Measurements from ENCODE around the gene RTN4R. TPM values are rescaled to one million over a fixed set of nuclear protein-coding genes. Genes with fewer than 3 reads are reported as not detected.
A peak's percentile ranks its signal among the peaks of the same experiment; 100 is the strongest.

Gene RTN4R
- total and polyA plus RNA-seq, 2 of the 8 experiments (the other 6 are each of a cell fraction or from before 2014, with no cell fraction given): 21.8 to 41.3 TPM

DNA sequence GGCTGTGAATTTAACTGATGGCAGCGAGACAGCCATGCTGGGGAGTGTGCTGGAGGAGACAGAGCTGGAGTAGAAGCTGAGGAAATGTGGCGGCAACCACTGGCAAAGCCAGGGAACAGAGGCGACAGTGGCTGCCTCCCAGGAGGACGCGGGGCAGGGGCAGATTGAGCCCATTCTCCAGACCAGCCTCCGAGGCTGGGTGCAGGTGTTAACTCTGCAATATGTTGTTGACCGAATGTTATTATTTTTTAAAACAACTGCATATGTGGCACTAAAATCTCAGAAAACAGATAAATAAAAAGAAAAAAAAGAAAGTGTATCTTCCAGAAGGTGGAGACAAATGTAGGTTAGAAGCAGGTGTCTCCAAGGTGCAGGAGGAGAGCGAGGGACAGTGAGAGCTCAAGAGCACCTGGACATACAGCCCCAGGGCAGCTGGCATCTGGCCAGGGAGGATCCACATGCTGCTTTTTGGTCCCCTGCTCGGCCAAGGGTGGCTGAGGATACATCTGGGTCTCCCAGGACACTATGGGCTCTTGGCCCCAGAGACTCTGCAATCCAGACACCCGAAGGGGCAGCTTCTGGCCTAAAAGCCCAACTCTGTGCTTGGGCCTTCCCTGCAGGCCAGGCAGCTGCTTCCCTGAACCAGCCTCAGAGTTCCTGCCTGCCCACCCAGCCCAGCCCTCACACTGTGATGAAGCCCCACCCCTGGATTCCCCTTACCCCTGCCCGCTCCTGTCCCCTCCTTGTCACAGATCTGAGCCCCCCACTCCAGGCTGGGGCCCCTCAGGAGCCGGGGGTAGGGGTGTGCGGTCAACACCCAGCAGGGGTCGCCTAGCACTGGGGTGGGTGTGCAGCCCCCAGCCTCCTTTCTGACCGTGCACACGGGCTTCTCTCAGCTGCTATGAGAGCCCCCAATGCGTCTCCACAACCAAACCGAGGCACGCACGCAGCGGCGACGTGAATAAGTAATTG, 12.9 kb downstream of the RTN4R start:
- POLR2A ChIA-PET (ENCODE audit: partially characterized antibody): interaction anchor here (1.1 kb wide), 1 partner anchor 8 kb away, joined by 4 read pairs; no protein-coding TSS in a partner anchor
- Histone ChIP-seq H2AFZ (ENCODE audit: low read length) (no peak overlapping the region), H3K79me1 (ENCODE audit: low read depth, low read length) (peaks cover 2% of the 10 kb centered on the region), H3K4ac (replicated peaks; ENCODE audit: insufficient read length, low read depth, low read length) (no peak overlapping the region), H3K4me1 (replicated peaks in 1 of 4; ENCODE audit: control insufficient read depth in 3 of 4, insufficient read depth in 4 of 4, low read length in 3 of 4) (no peaks in the 10 kb centered on the region), H3K79me2 (ENCODE audit: control insufficient read depth in 1 of 2, insufficient read depth in 2 of 2, low read length in 2 of 2) (peaks cover 0 to 11% of the 10 kb centered on the region in 2 experiments; a peak in 3 of 4 replicates), H3K23ac (ENCODE audit: insufficient read length) (no peak overlapping the region), H3K56ac (replicated peaks; ENCODE audit: insufficient read length, low read depth, low read length) (no peak overlapping the region), H3K18ac (ENCODE audit: extremely low read depth, low read length) (no peak overlapping the region), H4K20me1 (replicated peaks in 1 of 2; ENCODE audit: control insufficient read depth in 1 of 2, insufficient read depth in 2 of 2, low read length in 2 of 2) (peaks cover 7 to 22% of the 10 kb centered on the region in 2 experiments), H2BK20ac (ENCODE audit: low read length) (no peak overlapping the region), H3K27ac (ENCODE audit: low read depth, low read length) (no peak overlapping the region), H4K91ac (replicated peaks; ENCODE audit: insufficient read length, low read length) (no peak overlapping the region), H3K23me2 (ENCODE audit: low read depth, low read length) (peaks cover 8% of the 10 kb centered on the region; the same call in 1 of the 2 replicates), H3K4me3 (ENCODE audit: extremely low read depth in 1 of 4, insufficient read depth in 2 of 4, low read depth in 3 of 4, low read length in 4 of 4) (no peak overlapping the region), H2BK120ac (replicated peaks; ENCODE audit: low read depth, low read length) (no peak overlapping the region), H3K9ac (replicated peaks in 1 of 4; ENCODE audit: extremely low read depth in 1 of 4, low read depth in 3 of 4, low read length in 3 of 4) (no peak overlapping the region), H3K4me2 (ENCODE audit: insufficient read depth in 1 of 2, low read depth in 2 of 2, low read length in 2 of 2) (no peak overlapping the region), H4K5ac (ENCODE audit: insufficient read length, low read depth, low read length) (no peak overlapping the region), H3K14ac (ENCODE audit: insufficient read length) (no peak overlapping the region), H4K8ac (ENCODE audit: extremely low read depth, insufficient read depth, low read length) (peak overlapping the region; percentile 31), H2BK5ac (ENCODE audit: low read depth, low read length) (no peak overlapping the region), H2AK5ac (ENCODE audit: low read depth, low read length) (no peak overlapping the region), H3K9me3 (ENCODE audit: insufficient read depth in 2 of 2, low read depth in 1 of 2, low read length in 1 of 2) (0 out of 4 replicates have a peak, but pooled peaks cover 0 to 3% of the 10 kb centered on the region in 2 experiments), H2BK15ac (ENCODE audit: low read length) (no peak overlapping the region), H3K36me3 (ENCODE audit: control insufficient read depth in 2 of 4, insufficient read depth in 4 of 4, low read length in 3 of 4) (no peaks in the 10 kb centered on the region), H2BK12ac (ENCODE audit: low read depth, low read length) (no peak overlapping the region), H3K27me3 (replicated peaks in 1 of 4; ENCODE audit: control insufficient read depth in 3 of 4, extremely low read depth in 1 of 4, insufficient read depth in 3 of 4, low read length in 3 of 4) (no peaks in the 10 kb centered on the region)
- WGBS, 2 experiments (ENCODE audit: extremely low coverage in 1 of 2, insufficient coverage in 1 of 2, insufficient read length in 1 of 2, insufficient replicate concordance in 2 of 2, low coverage in 1 of 2, low lambda C conversion rate in 2 of 2, missing lambda C conversion rate in 1 of 2): 91% methylated on average over 21 of the region's 23 CpGs; no CpG with 5 or more reads in 1 of the 2 experiments
- CTCF ChIA-PET (ENCODE audit: partially characterized antibody): interaction anchor here (0.7 to 1.7 kb wide), 4 partner anchors 15 to 98 kb away, joined by 3 to 4 read pairs (median 4); no protein-coding TSS in a partner anchor
- no peak for DNase-seq (ENCODE audit: low read depth in 1 of 2, low spot score in 2 of 2)
- FAIRE-seq: no peak
- no peak for TF ChIP-seq BACH1 (IDR thresholded peaks at IDR 0.05; ENCODE audit: low read length)
- no peak for TF ChIP-seq BRCA1 (IDR thresholded peaks at IDR 0.05; ENCODE audit: low read depth, low read length)
- TF ChIP-seq CBX5 (IDR thresholded peaks at IDR 0.05; ENCODE audit: low read depth, low read length): no peak

Data from H1 (cell line).